SK-N-MC (cell line): ENCODE results near the gene KRT38.

Experiments used
- DNase-seq: peaks from one replicate; pipeline ENCODE4 v3.0.0-alpha.2; 2011; ENCODE audit warnings: low read depth, low spot score
- H3K27ac ChIP-seq: fragments of 200-600 bp; sonication (generic); 2 replicates; pipeline ENCODE4 v1.5.1; 2016; ENCODE audit warnings: mixed run types
- H3K36me3 ChIP-seq: fragments of 200-600 bp; sonication (generic); 2 replicates; pipeline ENCODE4 v1.6.1; 2017; ENCODE audit warnings: antibody characterized with exemption, low read length, mixed read lengths; ENCODE audit not compliant: insufficient read depth
- H3K4me3 ChIP-seq: fragments of 200-600 bp; sonication (generic); 2 replicates; pipeline ENCODE4 v1.5.1; 2016
- H3K9ac ChIP-seq: fragments of 200-600 bp; sonication (generic); 2 replicates; pipeline ENCODE4 v1.8.0; 2017; ENCODE audit warnings: mixed run types, mixed read lengths; ENCODE audit not compliant: insufficient read length
- H3K9me3 ChIP-seq: fragments of 200-600 bp; sonication (generic); 2 replicates; pipeline ENCODE4 v1.6.1; 2017; ENCODE audit warnings: low read depth, mild to moderate bottlenecking, antibody characterized with exemption, low read length, moderate library complexity, mixed read lengths
- EZH2 ChIP-seq: fragments of 200-600 bp; sonication (generic); IDR thresholded peaks from one replicate; pipeline ENCODE4 v1.6.1; 2017; ENCODE audit warnings: antibody characterized with exemption
- FOXP2 ChIP-seq: optimal IDR thresholded peaks from 2 replicates; pipeline ENCODE3; 2011; ENCODE audit warnings: mild to moderate bottlenecking, moderate library complexity; ENCODE audit not compliant: insufficient read depth; ENCODE audit errors: extremely low read length, control extremely low read depth
- POLR2AphosphoS5 ChIP-seq: IDR thresholded peaks from 2 replicates; pipeline ENCODE4 v1.6.1; 2012; ENCODE audit warnings: mild to moderate bottlenecking, low read depth, low read length, borderline replicate concordance

The KRT38 gene

GRCh38 chr17:41467561-41467960, 26.8 kb upstream of the KRT38 start:
- Histone ChIP-seq H3K9me3 (0 out of 2 replicates have a peak, but pooled peaks cover 5% of the 10 kb centered on the region), H3K27ac (no peak overlapping the region), H3K36me3 (no peaks in the 10 kb centered on the region), H3K9ac (no peak overlapping the region), H3K4me3 (no peak overlapping the region)
- no peak for DNase-seq
- TF ChIP-seq FOXP2: no peak

- Histone ChIP-seq H3K36me3 (no peaks in the 10 kb centered on the region), H3K9me3 (0 out of 2 replicates have a peak, but pooled peaks cover 5% of the 10 kb centered on the region), H3K9ac (no peak within 1 kb of the TSS), H3K27ac (no peak within 1 kb of the TSS), H3K4me3 (no peak within 1 kb of the TSS)
- no peak for DNase-seq
- no peak for TF ChIP-seq EZH2
- no peak for TF ChIP-seq POLR2AphosphoS5
- TF ChIP-seq FOXP2: no peak
Measured at GRCh38 chr17:41466988-41467387, 26.2 kb upstream of the KRT38 start, which contains the start of gene KRT32. Gene KRT32, minus strand, starts transcription at chr17:41467386. Its CDS starts 61 bp downstream, at chr17:41467325.

- H3K9me3 ChIP-seq: 0 out of 2 replicates have a peak, but pooled peaks cover 5% of the 10 kb centered on the region
- no peak overlapping the region for H3K9ac ChIP-seq
- H3K27ac ChIP-seq: no peak overlapping the region
- TF ChIP-seq FOXP2 (no peak), POLR2AphosphoS5 (no peak), EZH2 (no peak)
- no peak for DNase-seq
- no peaks in the 10 kb centered on the region for H3K36me3 ChIP-seq
- H3K4me3 ChIP-seq: no peak overlapping the region
Measured at GRCh38 chr17:41464682-41465081, 23.9 kb upstream of the KRT38 start.

DNA sequence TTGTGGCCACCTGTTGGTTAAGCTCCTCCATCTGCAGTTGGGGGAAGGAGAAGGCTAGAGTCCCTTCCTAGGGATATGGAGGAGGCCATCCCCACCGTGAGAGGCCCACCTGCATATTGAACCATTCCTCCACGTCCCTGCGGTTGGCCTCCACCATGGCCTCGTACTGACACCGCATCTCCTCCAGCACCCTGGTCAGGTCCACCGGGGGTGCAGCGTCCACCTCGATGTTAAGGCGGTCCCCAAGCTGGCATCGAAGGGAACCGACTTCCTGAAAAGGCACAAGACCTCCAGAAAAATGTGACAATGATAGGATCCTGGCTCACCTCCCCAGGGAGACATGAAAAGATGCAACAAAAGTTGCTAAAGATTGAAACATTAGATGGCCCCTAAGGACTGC, 23.4 kb upstream of the KRT38 start:
- no peak for TF ChIP-seq EZH2
- TF ChIP-seq POLR2AphosphoS5: no peak
- TF ChIP-seq FOXP2: no peak
- Histone ChIP-seq H3K27ac (no peak overlapping the region), H3K9me3 (0 out of 2 replicates have a peak, but pooled peaks cover 5% of the 10 kb centered on the region), H3K4me3 (no peak overlapping the region), H3K36me3 (no peaks in the 10 kb centered on the region), H3K9ac (no peak overlapping the region)
- DNase-seq: no peak

GRCh38 chr17:41463746-41464145, 23.0 kb upstream of the KRT38 start:
- no peak overlapping the region for H3K27ac ChIP-seq
- H3K9ac ChIP-seq: no peak overlapping the region
- TF ChIP-seq EZH2 (no peak), POLR2AphosphoS5 (no peak), FOXP2 (no peak)
- H3K36me3 ChIP-seq: no peaks in the 10 kb centered on the region
- H3K4me3 ChIP-seq: no peak overlapping the region
- 0 out of 2 replicates have a peak, but pooled peaks cover 5% of the 10 kb centered on the region for H3K9me3 ChIP-seq
- DNase-seq: no peak

GRCh38 chr17:41462705-41463104, 21.9 kb upstream of the KRT38 start:
- Histone ChIP-seq H3K4me3 (no peak overlapping the region), H3K9me3 (no peaks in the 10 kb centered on the region), H3K9ac (no peak overlapping the region), H3K36me3 (no peaks in the 10 kb centered on the region), H3K27ac (no peak overlapping the region)
- DNase-seq: no peak
- TF ChIP-seq POLR2AphosphoS5 (no peak), EZH2 (no peak), FOXP2 (no peak)

DNA sequence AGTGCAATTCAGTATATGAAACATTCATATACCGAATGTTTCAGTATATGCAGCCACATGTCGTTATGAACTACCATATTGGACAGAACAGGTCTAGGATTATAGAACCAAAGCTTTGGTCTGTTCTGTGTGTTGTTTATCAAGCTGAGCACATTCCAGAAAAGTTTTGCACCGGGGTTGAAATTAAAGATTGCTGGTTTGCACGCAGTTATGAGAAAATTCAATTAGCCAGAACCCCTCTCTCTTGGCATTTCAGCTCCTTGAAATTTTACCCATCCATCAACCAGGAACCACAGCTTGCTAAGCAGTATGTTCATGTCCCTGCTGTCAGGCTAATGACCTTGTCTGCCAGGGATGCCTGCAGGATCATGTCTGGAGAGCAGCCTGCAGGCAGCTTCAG, 16.9 kb upstream of the KRT38 start:
- TF ChIP-seq EZH2: no peak
- no peak for TF ChIP-seq POLR2AphosphoS5
- no peak for TF ChIP-seq FOXP2
- no peak overlapping the region for H3K4me3 ChIP-seq
- no peak overlapping the region for H3K27ac ChIP-seq
- DNase-seq: no peak
- no peaks in the 10 kb centered on the region for H3K9me3 ChIP-seq
- H3K9ac ChIP-seq: no peak overlapping the region
- no peaks in the 10 kb centered on the region for H3K36me3 ChIP-seq

DNA sequence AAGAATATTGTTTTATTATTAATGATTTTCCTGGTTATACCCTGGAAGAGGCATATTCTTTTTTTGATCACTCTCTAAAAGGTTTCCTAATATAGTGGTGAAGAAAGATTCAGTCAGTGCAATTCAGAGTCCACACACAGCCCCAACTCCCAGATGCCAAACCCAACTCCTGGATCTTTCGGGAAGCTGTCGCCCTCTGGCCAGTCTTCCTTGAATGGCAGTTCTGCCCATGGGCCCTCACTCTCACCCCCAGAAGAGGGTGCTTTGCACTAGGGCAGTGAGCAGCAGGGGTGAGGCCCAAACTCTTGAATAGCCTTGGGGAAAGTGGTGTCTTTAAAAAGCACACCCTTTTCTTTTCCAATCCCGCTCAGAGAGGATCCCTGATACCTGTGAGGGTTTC, 15.4 kb upstream of the KRT38 start:
- no peak overlapping the region for H3K27ac ChIP-seq
- no peak overlapping the region for H3K9ac ChIP-seq
- no peaks in the 10 kb centered on the region for H3K36me3 ChIP-seq
- TF ChIP-seq FOXP2 (no peak), EZH2 (no peak), POLR2AphosphoS5 (no peak)
- no peak overlapping the region for H3K4me3 ChIP-seq
- H3K9me3 ChIP-seq: no peaks in the 10 kb centered on the region
- DNase-seq: no peak

- DNase-seq: no peak
- TF ChIP-seq POLR2AphosphoS5 (no peak), FOXP2 (no peak), EZH2 (no peak)
- Histone ChIP-seq H3K9ac (no peak overlapping the region), H3K36me3 (no peaks in the 10 kb centered on the region), H3K9me3 (no peaks in the 10 kb centered on the region), H3K27ac (no peak overlapping the region), H3K4me3 (no peak overlapping the region)
Measured at GRCh38 chr17:41455236-41455635, 14.5 kb upstream of the KRT38 start.
